ENCODE results near the gene EIF4G2. TPM values are rescaled to one million over a fixed set of nuclear protein-coding genes. Genes with fewer than 3 reads are reported as not detected.

The EIF4G2 gene
- total RNA-seq, 1 donor from 2014 or later = 1,052 TPM

- peaks cover 12% of the 10 kb centered on the region for H3K4me1 Mint-ChIP-seq
- Histone ChIP-seq H3K79me2 (ENCODE audit: low read depth) (no peaks in the 10 kb centered on the region), H2AFZ (replicated peaks) (no peak overlapping the region), H3K27ac (no peak overlapping the region), H3K9ac (no peak overlapping the region), H4K20me1 (ENCODE audit: low read depth) (peaks cover 23% of the 10 kb centered on the region), H3K27me3 (peaks cover 8% of the 10 kb centered on the region), H3K4me2 (peak overlapping the region; percentile 33), H3K9me3 (ENCODE audit: low read depth) (no peaks in the 10 kb centered on the region), H3K4me3 (no peak overlapping the region), H3K36me3 (peaks cover 17% of the 10 kb centered on the region), H3K4me1 (peaks cover 6% of the 10 kb centered on the region), H3F3A (ENCODE audit: low read depth) (peaks cover 45% of the 10 kb centered on the region)
- H3K4me3 Mint-ChIP-seq = peak overlapping the region; percentile 8
- H3K36me3 Mint-ChIP-seq = peaks cover 11% of the 10 kb centered on the region
- DNase-seq (ENCODE audit: low spot score) = peak; percentile 95
- TF ChIP-seq, protein P1, sequence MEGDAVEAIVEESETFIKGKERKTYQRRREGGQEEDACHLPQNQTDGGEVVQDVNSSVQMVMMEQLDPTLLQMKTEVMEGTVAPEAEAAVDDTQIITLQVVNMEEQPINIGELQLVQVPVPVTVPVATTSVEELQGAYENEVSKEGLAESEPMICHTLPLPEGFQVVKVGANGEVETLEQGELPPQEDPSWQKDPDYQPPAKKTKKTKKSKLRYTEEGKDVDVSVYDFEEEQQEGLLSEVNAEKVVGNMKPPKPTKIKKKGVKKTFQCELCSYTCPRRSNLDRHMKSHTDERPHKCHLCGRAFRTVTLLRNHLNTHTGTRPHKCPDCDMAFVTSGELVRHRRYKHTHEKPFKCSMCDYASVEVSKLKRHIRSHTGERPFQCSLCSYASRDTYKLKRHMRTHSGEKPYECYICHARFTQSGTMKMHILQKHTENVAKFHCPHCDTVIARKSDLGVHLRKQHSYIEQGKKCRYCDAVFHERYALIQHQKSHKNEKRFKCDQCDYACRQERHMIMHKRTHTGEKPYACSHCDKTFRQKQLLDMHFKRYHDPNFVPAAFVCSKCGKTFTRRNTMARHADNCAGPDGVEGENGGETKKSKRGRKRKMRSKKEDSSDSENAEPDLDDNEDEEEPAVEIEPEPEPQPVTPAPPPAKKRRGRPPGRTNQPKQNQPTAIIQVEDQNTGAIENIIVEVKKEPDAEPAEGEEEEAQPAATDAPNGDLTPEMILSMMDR (IDR thresholded peaks at IDR 0.05) = peak; percentile 95
- TF ChIP-seq EZH2 (IDR thresholded peaks at IDR 0.05) = no peak
- TF ChIP-seq EZH2phosphoT487 (IDR thresholded peaks at IDR 0.05) = no peak
- peaks cover 3% of the 10 kb centered on the region for H3K27me3 Mint-ChIP-seq (ENCODE audit: insufficient read depth, low read depth)
- H3K27ac Mint-ChIP-seq = no peak overlapping the region
- no peaks in the 10 kb centered on the region for H3K9me3 Mint-ChIP-seq
These were observed 16.2 kb downstream of the EIF4G2 start for GRCh38 chr11:10792385-10793068.

GRCh38 chr11:10786451-10786850 is 22.3 kb downstream of the EIF4G2 start:
- Mint-ChIP-seq H3K27me3 (ENCODE audit: insufficient read depth, low read depth) (peaks cover 11% of the 10 kb centered on the region), H3K36me3 (no peaks in the 10 kb centered on the region), H3K9me3 (no peaks in the 10 kb centered on the region), H3K4me3 (no peak overlapping the region), H3K4me1 (peaks cover 21% of the 10 kb centered on the region), H3K27ac (no peak overlapping the region)
- H3K36me3 ChIP-seq = no peaks in the 10 kb centered on the region
- H3K4me3 ChIP-seq = no peak overlapping the region
- no peak for DNase-seq (ENCODE audit: low spot score)
- H3F3A ChIP-seq (ENCODE audit: low read depth) = peaks cover 12% of the 10 kb centered on the region
- H3K4me2 ChIP-seq = no peak overlapping the region
- no peak overlapping the region for H3K27ac ChIP-seq
- peaks cover 3% of the 10 kb centered on the region for H4K20me1 ChIP-seq (ENCODE audit: low read depth)
- H3K4me1 ChIP-seq = peaks cover 24% of the 10 kb centered on the region
- no peaks in the 10 kb centered on the region for H3K27me3 ChIP-seq
- no peak overlapping the region for H3K9ac ChIP-seq
- no peak overlapping the region for H2AFZ ChIP-seq (replicated peaks)
- TF ChIP-seq EZH2 (IDR thresholded peaks at IDR 0.05) = no peak
- H3K9me3 ChIP-seq (ENCODE audit: low read depth) = no peaks in the 10 kb centered on the region
- H3K79me2 ChIP-seq (ENCODE audit: low read depth) = no peaks in the 10 kb centered on the region

DNA sequence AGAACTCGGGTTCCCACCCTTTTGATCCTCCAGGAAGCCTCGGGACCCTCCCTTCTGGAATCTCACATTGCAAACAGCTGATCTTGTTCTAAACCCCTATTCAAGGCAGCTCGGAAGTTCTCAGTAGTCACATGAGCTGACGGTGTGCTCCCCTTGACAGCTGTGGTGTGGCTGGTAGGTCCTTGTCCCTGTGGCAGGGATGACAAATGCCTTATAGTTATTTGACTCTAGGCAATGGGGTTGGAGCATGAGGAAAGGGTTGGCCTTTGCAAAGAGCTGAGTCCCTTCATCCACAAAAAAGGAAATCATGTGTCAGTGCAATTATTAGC is 23.6 kb downstream of the EIF4G2 start:
- peak; percentile 18 for DNase-seq (ENCODE audit: low spot score)
- Histone ChIP-seq H2AFZ (replicated peaks) (no peak overlapping the region), H3K4me1 (peaks cover 24% of the 10 kb centered on the region), H3K79me2 (ENCODE audit: low read depth) (no peaks in the 10 kb centered on the region), H3K9me3 (ENCODE audit: low read depth) (no peaks in the 10 kb centered on the region), H3K27me3 (no peaks in the 10 kb centered on the region), H3K4me3 (peak overlapping the region; percentile 0), H3K27ac (no peak overlapping the region), H3F3A (ENCODE audit: low read depth) (peaks cover 12% of the 10 kb centered on the region), H3K36me3 (no peaks in the 10 kb centered on the region), H3K4me2 (peak overlapping the region; percentile 57), H3K9ac (no peak overlapping the region), H4K20me1 (ENCODE audit: low read depth) (peaks cover 3% of the 10 kb centered on the region)
- H3K9me3 Mint-ChIP-seq = no peaks in the 10 kb centered on the region
- TF ChIP-seq EZH2phosphoT487 (IDR thresholded peaks at IDR 0.05) (no peak), EZH2 (IDR thresholded peaks at IDR 0.05) (no peak)
- TF ChIP-seq, protein P1 (IDR thresholded peaks at IDR 0.05) = no peak
- H3K4me3 Mint-ChIP-seq = no peak overlapping the region
- H3K27ac Mint-ChIP-seq = no peak overlapping the region
- peaks cover 11% of the 10 kb centered on the region for H3K27me3 Mint-ChIP-seq (ENCODE audit: insufficient read depth, low read depth)
- no peaks in the 10 kb centered on the region for H3K36me3 Mint-ChIP-seq
- H3K4me1 Mint-ChIP-seq = peaks cover 20% of the 10 kb centered on the region

Measured in neural progenitor cell (in vitro differentiated cells).